CD4-positive, alpha-beta T cell treated with Interleukin-15 for 1 hour (primary cell): ENCODE data around the gene ABLIM3.
A peak's percentile ranks its signal among the peaks of the same experiment; 100 is the strongest.

Experiments used
- DNase-seq: peaks from one replicate; pipeline ENCODE4 v3.0.0-alpha.2; 2020

ABLIM3 gene

GRCh38 chr5:149141224-149141956 lies at the start of gene ABLIM3:
Gene ABLIM3 (plus strand): TSS chr5:149141493. CDS start chr5:149142096, 603 bp downstream.
- peak; percentile 56 for DNase-seq

DNA sequence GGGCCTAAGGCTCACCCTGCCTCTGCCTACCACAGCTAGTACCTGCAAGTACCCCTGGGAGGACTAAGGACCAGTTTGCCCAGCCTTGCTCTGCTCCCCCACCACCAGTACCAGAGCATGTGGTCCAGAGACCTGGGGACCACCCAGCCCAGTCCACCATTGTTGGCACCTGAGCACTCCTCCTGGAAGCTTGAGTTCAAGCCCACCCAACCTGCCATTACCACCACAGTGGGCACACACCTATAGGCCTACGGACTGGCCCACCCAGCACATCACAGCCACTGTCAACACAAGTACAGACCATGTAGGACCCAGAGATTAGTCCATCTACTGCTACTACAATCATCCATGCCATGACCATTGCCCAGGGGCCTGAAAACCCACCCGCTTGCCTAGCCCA lies 47.7 kb upstream of the ABLIM3 start:
- DNase-seq: no peak

DNA sequence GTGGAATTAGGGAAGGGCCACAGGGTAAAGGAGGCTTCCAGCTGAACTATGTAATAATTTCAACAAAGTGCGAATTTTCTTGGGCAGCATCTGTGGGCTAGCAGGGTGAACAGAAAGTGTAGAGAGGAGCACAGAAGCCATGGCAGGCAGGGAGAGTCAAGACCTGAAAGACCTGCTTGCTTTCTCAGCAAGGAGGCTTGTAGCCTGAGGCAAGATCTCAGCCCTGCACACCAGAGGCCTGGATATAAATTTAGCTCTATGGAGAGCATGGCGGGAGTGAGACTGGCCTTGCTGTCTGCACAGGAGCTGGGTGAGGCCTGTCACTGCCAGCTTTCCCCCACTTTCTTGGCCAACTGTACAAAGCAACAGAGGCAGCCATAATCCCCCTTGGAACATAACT lies 46.3 kb upstream of the ABLIM3 start:
- DNase-seq: no peak

DNA sequence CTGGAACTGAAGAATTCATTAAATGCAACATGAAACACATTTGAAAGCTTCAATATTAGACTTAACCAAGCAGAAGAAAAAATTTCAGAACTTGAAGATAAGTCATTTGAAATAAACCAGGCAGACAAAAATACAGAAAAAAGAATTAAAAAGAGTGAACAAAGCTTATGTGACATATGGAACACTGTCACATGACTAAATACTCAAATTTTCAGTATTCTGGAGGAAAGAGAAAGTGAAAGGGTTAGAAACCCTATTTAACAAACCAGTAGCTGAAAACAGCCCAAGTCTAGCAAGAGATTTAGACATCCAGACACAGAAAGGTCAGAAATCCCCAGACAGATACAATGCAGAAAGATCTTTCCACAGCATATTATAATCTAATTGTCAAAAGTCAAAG lies 41.4 kb upstream of the ABLIM3 start:
- DNase-seq: no peak

DNA sequence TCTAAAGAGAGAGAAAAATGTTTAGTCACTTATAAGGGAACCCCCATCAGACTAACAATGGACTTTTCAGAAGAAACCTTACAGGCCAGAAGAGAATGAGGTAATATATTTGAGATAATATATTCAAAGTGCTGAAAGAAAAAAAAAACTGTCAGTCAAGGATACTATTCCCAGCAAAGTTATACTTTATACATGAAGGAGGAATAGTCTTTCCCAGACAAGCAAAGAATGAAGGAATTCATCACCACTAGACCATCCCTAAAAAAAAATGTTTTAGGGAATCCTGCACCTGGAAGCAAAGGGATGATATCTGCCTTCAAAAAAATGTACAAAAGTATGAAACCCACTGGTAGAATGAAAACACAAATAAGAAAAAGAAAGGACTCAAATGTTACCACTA lies 41.0 kb upstream of the ABLIM3 start:
- no peak for DNase-seq

- no peak for DNase-seq
Observed at GRCh38 chr5:149108651-149109280, 32.5 kb upstream of the ABLIM3 start.

DNA sequence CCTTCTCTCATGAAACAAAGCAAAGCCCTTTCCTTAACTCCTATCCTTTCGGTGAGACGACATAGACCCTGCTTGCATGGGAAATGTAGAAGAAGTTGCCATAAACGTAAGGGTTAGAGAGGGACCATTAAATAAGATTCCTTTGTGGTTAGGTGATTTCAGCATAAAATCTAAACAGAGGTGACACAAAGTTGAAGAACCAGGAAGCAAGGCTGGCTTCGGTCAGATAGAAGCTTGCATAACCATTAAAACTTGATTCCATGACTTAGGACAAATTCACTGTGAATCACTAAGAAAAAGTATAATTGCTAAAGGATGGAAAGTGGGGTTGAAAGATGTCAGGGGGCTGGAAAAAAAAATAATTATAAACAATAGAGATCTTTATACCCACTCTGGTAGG lies 30.9 kb upstream of the ABLIM3 start:
- no peak for DNase-seq

DNA sequence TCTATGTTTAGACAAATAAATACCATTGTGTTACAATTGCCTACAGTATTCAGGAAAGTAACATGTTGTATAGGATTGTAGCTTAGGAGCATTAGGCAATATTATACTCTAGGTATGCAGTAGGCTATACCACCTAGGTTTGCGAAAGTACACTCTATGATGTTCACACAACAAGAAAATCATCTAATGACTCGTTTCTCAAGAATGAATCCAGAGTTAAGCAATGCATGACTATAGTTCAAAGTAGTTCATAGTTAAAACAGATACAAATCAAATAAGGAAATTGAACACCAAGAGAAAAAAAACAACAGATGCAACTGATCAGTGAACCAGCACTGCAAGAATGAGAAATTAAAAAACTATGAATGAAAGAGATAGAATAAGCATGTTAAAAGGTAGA lies 27.6 kb upstream of the ABLIM3 start:
- DNase-seq: no peak

- DNase-seq: peak; percentile 34
Observed at GRCh38 chr5:149114403-149115312, 26.6 kb upstream of the ABLIM3 start.

- no peak for DNase-seq
Observed at GRCh38 chr5:149117970-149118369, 23.3 kb upstream of the ABLIM3 start.

- DNase-seq: no peak
Observed at GRCh38 chr5:149118463-149118862, 22.8 kb upstream of the ABLIM3 start.

- no peak for DNase-seq
Observed at GRCh38 chr5:149121145-149121544, 20.1 kb upstream of the ABLIM3 start.

DNA sequence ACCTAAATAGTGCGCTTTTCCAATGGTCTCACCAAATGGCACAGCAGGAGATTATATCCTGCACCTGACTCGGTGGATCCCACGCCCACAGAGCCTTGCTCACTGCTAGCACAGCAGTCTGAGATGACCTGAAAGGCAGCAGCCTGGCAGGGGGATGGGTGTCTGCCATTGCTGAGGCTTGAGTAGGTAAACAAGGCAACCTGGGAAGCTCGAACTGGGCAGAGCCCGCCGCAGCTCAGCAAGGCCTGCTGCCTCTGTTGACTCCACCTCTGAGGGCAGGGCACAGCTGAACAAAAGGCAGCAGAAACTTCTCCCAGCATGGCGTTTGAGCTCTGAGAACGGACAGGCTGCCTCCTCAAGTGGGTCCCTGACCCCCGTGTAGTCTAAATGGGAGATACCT lies 18.1 kb upstream of the ABLIM3 start:
- DNase-seq: no peak

DNA sequence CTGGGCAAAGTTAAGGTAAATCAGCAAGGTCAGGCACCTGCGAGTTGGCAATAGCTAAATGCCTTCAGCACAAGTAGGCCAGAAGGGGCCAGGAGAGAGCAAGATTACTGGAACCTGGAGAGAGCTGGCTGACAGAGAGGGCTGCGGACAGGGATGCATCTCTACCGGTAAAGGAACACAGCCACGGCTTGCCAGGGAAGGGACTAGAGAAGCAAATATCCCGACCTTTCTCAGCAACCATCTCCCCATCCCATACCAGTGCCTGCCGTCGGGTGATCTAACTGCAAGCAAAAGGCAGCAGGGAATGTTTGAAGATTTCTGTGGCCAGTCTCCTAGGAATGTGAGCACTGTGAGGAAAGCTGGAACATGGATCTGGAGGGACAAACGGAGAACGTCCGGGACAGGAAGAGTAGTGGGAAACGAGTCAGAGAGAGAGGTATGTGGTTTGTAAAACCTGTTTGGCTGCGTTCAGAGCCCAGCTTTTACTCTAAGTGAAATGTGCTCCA lies 15.9 kb upstream of the ABLIM3 start:
- DNase-seq: no peak

DNA sequence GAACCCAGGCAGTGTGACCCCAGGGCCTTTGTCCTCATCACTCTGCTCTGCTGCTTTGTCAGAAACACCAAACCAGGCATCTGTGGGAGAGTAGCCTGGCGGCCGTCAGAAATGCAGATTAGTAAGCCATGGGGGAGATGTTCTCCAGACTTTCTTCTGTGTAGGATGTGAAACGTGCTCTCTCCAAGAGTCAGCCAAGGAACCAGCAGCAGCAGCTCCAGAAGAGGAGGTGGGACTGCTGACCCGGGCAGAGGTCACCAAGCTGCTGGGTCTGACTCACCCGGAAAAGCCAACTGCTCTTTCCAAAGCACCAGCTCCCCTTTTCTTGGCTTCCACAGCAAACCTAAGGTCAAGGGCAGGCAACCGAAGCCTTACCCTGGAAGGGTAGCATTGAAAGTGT lies 14.4 kb upstream of the ABLIM3 start:
- no peak for DNase-seq

GRCh38 chr5:149127394-149127955 lies 13.8 kb upstream of the ABLIM3 start:
- DNase-seq: no peak

GRCh38 chr5:149128023-149128875 lies 13.0 kb upstream of the ABLIM3 start:
- no peak for DNase-seq

- no peak for DNase-seq
Observed at GRCh38 chr5:149129181-149129580, 12.1 kb upstream of the ABLIM3 start.

DNA sequence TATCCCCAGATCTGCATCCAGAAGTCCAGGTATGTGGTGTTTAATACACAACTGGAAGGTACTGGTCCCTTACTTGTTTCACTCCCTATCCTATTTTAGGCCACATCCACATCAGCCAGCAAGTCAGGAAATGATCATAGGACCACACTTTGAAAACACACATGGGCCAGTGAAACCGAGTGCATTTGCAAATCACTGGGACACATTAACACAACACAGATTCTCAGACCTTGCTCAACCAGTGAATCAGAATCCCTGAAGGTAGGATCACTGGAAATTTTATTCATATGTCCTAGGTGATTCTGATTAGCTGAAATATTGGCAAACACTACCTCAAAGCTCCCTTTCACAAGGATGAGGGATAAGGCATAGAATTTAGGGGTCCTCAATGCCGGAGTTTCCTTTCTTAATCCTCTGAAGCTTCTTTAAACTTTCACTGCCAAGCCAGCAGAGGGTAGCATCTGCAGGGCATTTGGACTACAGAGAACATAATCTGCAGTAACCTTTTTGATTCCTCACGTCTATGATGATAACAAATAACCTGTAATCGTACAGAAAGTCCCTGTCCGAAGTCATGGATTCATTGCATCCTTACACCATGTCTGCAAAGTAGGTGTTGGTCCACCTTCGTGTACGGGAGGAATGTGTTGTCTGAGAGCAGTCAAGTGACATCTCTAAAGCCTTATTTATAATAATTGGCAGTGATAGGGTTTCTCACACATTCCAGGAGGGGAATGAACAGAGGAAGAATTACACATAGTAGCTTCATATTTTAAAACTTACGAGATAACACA lies 11.0 kb upstream of the ABLIM3 start:
- DNase-seq: no peak

DNA sequence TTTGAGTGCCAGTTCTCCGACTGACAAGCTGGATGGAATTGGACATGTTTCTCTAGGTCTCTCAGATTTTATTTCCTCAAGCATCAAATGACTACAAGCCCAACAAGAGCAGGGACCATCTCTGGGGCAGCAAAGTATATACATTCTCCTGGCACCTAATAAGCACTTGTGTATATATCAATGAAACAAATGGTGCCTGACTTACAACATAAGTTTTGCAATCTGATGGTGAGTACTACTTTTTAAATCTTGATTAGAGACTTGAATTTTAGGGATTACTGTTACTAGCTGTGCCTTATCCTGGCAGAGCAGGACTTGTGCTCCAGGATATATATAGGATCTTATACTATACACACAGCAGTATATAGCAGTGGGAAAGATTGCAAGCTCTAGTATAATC lies 8.8 kb upstream of the ABLIM3 start:
- no peak for DNase-seq
